MM.1S (cell line): Measurements from ENCODE around the gene MRPS27.

ENCODE experiments used
- DNase-seq: peaks from one replicate; pipeline ENCODE4 v3.0.0-alpha.2; 2015
- H2AFZ ChIP-seq: fragments of 300-600 bp; sonication (generic); 2 replicates; pipeline ENCODE4 v1.6.0; 2016; ENCODE audit warnings: antibody characterized with exemption, low read length
- H3F3A ChIP-seq: fragments of 300-600 bp; sonication (generic); 2 replicates; pipeline ENCODE4 v1.6.1; 2016; ENCODE audit warnings: mild to moderate bottlenecking, antibody characterized with exemption, low read length, moderate library complexity, mixed read lengths; ENCODE audit not compliant: insufficient read depth
- H3K27ac ChIP-seq: fragments of 300-600 bp; sonication (generic); 2 replicates; pipeline ENCODE4 v1.5.1; 2016; ENCODE audit warnings: mild to moderate bottlenecking, low read length
- H3K27me3 ChIP-seq: fragments of 300-600 bp; sonication (generic); replicated peaks from 2 replicates; pipeline ENCODE4 v1.6.0; 2016; ENCODE audit warnings: low read length; ENCODE audit not compliant: insufficient read depth
- H3K36me3 ChIP-seq: fragments of 300-600 bp; sonication (generic); replicated peaks from 2 replicates; pipeline ENCODE4 v1.6.1; 2016; ENCODE audit warnings: mild to moderate bottlenecking, low read length, mixed read lengths; ENCODE audit not compliant: insufficient read depth
- H3K4me1 ChIP-seq: fragments of 300-600 bp; sonication (generic); 2 replicates; pipeline ENCODE4 v1.6.1; 2016; ENCODE audit warnings: low read length, mixed read lengths
- H3K4me2 ChIP-seq: fragments of 300-600 bp; sonication (generic); 2 replicates; pipeline ENCODE4 v1.6.0; 2016; ENCODE audit warnings: low read depth, low read length
- H3K4me3 ChIP-seq: fragments of 300-600 bp; sonication (generic); 2 replicates; pipeline ENCODE4 v1.5.1; 2016; ENCODE audit warnings: low read length, mixed read lengths
- H3K79me2 ChIP-seq: fragments of 300-600 bp; sonication (generic); 2 replicates; pipeline ENCODE4 v1.6.1; 2016; ENCODE audit warnings: mixed run types, low read length, mixed read lengths
- H3K9ac ChIP-seq: fragments of 300-600 bp; sonication (generic); 2 replicates; pipeline ENCODE4 v1.6.1; 2016; ENCODE audit warnings: low read length, mixed read lengths
- H3K9me2 ChIP-seq: fragments of 300-600 bp; sonication (generic); replicated peaks from 2 replicates; pipeline ENCODE4 v1.6.1; 2016; ENCODE audit warnings: mild to moderate bottlenecking, low read length, mixed read lengths; ENCODE audit not compliant: insufficient read depth
- H3K9me3 ChIP-seq: fragments of 300-600 bp; sonication (generic); replicated peaks from 2 replicates; pipeline ENCODE4 v1.6.1; 2016; ENCODE audit warnings: mild to moderate bottlenecking, low read length, mixed read lengths; ENCODE audit not compliant: insufficient read depth
- H4K20me1 ChIP-seq: fragments of 300-600 bp; sonication (generic); 2 replicates; pipeline ENCODE4 v1.6.1; 2016; ENCODE audit warnings: mild to moderate bottlenecking, low read length, moderate library complexity, mixed read lengths; ENCODE audit not compliant: insufficient read depth
- EZH2 ChIP-seq: fragments of 300-600 bp; sonication (generic); optimal IDR thresholded peaks from 2 replicates; pipeline ENCODE3; 2017; ENCODE audit warnings: low read depth, mild to moderate bottlenecking, antibody characterized with exemption, low read length, mixed read lengths
- EZH2phosphoT487 ChIP-seq: fragments of 300-600 bp; sonication (generic); IDR thresholded peaks from 2 replicates; pipeline ENCODE4 v1.6.1; 2018; ENCODE audit warnings: antibody characterized with exemption, low read length
- TF ChIP-seq, protein P1 (sequence below): fragments of 300-600 bp; sonication (generic); IDR thresholded peaks from 2 replicates; pipeline ENCODE4 v1.5.1; 2016; ENCODE audit warnings: antibody characterized with exemption, low read length, mixed read lengths

MRPS27 gene

DNA sequence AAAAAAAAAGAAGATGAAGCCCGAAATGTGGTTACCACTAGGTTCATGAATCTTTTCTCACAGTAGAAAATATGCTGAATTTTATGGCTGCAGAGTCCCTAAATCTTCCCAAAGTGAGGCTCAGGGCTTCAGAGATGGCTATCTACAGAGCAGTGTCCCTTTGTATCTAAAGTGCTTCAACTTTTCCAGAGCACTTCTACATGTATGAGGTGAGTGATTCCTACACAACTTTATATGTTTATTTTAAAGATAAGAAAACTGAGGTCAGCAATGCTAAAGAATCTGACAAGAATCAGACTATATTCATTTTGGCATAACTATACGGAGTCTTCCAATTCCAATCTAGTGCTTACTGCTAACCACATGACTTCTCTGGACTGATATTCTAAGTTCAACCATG lies 53.2 kb downstream of the MRPS27 start:
- peaks cover 8% of the 10 kb centered on the region for H3K79me2 ChIP-seq
- no peaks in the 10 kb centered on the region for H3K9me2 ChIP-seq
- DNase-seq: no peak

DNA sequence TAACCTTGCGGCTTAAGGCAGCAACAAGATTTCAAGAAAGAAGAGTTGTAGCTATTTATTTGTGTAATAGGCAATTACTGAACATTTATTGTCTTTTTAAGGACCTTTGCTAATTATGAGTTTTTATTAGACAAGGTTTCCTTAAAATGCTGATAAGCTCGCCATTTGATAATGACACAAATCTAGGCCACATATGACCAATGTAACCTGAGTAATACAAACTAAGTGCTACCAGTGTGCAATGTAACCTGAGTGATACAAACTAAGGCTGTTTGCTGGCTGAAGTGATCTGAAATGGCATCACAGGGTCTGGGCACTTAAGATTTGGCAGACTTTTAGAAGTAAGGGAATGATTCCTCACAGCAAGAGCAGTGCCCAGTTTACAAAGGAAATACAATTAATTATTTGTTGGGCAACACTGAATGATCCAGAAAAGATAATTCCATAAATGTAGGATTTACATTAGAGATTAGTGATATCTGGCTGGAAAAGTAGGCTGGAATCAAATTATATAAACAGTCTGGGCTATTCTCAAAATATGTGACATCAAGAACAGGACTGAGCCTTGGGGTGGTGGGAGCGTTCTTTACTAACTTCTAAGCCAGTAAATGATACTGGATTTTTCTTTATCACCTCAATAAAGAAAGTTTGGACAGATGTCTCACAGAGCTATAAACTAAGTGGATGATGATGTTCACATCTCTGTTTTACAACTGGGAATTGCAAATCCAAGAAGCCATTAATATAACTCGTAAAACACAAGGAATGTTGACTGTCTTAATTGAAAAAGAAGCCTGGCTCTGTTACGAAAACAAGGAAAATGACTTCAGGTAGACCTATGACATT lies 54.8 kb downstream of the MRPS27 start:
- Histone ChIP-seq H3K9me3 (no peaks in the 10 kb centered on the region), H3K9me2 (no peaks in the 10 kb centered on the region), H3K4me1 (no peaks in the 10 kb centered on the region), H3K79me2 (peaks cover 8% of the 10 kb centered on the region), H3K36me3 (no peaks in the 10 kb centered on the region), H3K9ac (no peak overlapping the region), H4K20me1 (0 out of 2 replicates have a peak, but pooled peaks cover 2% of the 10 kb centered on the region), H2AFZ (no peak overlapping the region), H3K27me3 (no peaks in the 10 kb centered on the region), H3K4me2 (no peak overlapping the region), H3K27ac (no peak overlapping the region), H3F3A (no peaks in the 10 kb centered on the region), H3K4me3 (no peak overlapping the region)
- no peak for TF ChIP-seq EZH2
- TF ChIP-seq, protein P1, sequence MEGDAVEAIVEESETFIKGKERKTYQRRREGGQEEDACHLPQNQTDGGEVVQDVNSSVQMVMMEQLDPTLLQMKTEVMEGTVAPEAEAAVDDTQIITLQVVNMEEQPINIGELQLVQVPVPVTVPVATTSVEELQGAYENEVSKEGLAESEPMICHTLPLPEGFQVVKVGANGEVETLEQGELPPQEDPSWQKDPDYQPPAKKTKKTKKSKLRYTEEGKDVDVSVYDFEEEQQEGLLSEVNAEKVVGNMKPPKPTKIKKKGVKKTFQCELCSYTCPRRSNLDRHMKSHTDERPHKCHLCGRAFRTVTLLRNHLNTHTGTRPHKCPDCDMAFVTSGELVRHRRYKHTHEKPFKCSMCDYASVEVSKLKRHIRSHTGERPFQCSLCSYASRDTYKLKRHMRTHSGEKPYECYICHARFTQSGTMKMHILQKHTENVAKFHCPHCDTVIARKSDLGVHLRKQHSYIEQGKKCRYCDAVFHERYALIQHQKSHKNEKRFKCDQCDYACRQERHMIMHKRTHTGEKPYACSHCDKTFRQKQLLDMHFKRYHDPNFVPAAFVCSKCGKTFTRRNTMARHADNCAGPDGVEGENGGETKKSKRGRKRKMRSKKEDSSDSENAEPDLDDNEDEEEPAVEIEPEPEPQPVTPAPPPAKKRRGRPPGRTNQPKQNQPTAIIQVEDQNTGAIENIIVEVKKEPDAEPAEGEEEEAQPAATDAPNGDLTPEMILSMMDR: no peak
- DNase-seq: no peak

More for the DNA sequence above, 53.2 kb downstream of the MRPS27 start:
- Histone ChIP-seq H3K4me2 (no peak overlapping the region), H3K4me3 (no peak overlapping the region), H2AFZ (no peak overlapping the region), H3K36me3 (no peaks in the 10 kb centered on the region), H3K27ac (no peak overlapping the region), H3K27me3 (no peaks in the 10 kb centered on the region), H3F3A (no peaks in the 10 kb centered on the region), H3K4me1 (no peaks in the 10 kb centered on the region), H4K20me1 (0 out of 2 replicates have a peak, but pooled peaks cover 2% of the 10 kb centered on the region), H3K9ac (no peak overlapping the region), H3K9me3 (no peaks in the 10 kb centered on the region)
- TF ChIP-seq, protein P1: no peak
- no peak for TF ChIP-seq EZH2
- no peak for TF ChIP-seq EZH2phosphoT487

DNA sequence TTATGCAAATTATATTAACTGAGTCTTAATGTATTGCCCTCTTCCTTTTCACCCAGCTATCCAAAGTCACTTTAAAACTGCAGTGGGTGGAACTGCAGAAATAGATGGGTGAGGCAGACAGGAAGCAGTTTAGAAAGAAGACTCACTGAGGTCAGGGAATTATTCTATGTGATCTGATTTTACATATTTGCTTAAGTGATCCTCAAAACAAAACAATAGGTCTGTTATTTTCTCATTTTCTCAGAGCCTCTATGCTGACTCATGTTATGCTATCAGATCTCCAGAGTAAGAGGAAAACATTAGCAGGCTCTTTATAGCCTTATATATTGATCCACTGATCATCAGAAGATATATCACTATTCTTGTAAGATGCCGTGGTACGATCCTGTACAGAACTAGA lies 63.5 kb downstream of the MRPS27 start:
- no peaks in the 10 kb centered on the region for H4K20me1 ChIP-seq
- no peaks in the 10 kb centered on the region for H3K4me1 ChIP-seq
- no peaks in the 10 kb centered on the region; the same call in 1 of the 2 replicates for H3K36me3 ChIP-seq
- no peaks in the 10 kb centered on the region for H3K9me3 ChIP-seq
- H3F3A ChIP-seq: no peaks in the 10 kb centered on the region
- no peak overlapping the region for H3K9ac ChIP-seq
- TF ChIP-seq, protein P1: no peak
- TF ChIP-seq EZH2phosphoT487 (no peak), EZH2 (no peak)
- no peak overlapping the region for H3K4me2 ChIP-seq
- no peaks in the 10 kb centered on the region for H3K27me3 ChIP-seq
- H3K79me2 ChIP-seq: peaks cover 4% of the 10 kb centered on the region; the same call in 1 of the 2 replicates
- H3K27ac ChIP-seq: no peak overlapping the region
- no peaks in the 10 kb centered on the region for H3K9me2 ChIP-seq
- no peak overlapping the region for H2AFZ ChIP-seq
- no peak overlapping the region for H3K4me3 ChIP-seq
- no peak for DNase-seq
